GM11168 (cell line): Measurements from ENCODE around the gene DYTN.
"Not testable (repeated sequence)": the region's sequence is repeated elsewhere in the genome, so short reads cannot be mapped to it uniquely, and the experiment has no call there.

Experiments
- in situ Hi-C: fragments of 300-500 bp; cut with MboI; formaldehyde crosslinking; loops from one replicate; pipeline ENCODE4 v1.12.0; 2022; ENCODE audit warnings: low sequenced_read_pairs; ENCODE audit not compliant: unreplicated experiment

Gene DYTN

GRCh38 chr2:206718296-206718695 is at the start of gene DYTN:
Gene DYTN (minus strand): TSS chr2:206718396. CDS start chr2:206718279, 117 bp downstream.
- in situ Hi-C loops: no loop called here

- in situ Hi-C loops: no loop called here
These were observed 48.1 kb upstream of the DYTN start for GRCh38 chr2:206766057-206766930.

DNA sequence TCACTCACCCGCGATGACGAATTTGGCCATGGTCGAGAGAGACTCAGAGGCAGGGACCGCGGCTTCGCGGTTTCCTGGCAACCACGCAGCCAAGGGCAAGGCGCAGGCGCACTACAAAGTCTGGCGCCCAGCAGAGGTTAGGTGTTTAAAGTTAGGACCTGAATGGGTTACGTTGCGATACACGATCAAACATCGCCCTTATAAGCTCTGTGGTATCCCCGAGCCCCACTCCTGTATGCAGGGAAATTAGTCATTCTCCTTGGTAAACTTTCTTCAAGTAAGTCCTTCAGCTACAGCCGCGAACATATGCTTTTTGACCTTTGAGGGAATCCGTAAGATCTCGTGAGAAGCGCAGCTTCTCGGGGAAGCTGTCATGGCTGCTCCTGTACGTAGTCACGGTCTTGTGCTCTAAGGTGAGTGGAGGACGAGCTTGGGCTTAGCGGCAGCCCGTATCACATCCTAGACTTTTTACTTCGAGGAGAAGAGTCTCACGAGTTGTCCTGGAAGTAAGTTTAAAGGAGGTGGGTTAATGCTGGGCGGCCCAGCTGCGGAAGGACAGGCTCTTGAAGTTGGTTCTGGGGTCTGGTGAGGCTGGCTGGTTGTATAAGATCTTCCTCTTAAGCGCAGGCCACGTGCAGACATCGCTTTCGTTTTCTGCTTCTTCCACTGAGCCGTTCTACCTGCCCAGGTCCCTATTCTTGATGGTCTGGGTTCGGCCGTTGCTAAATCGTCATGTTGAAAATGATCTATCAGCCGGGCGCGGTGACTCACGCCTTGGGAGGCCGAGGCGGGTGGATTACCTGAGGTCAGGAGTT is 47.3 kb upstream of the DYTN start, which contains the start of the genes FASTKD2 and MDH1B:
FASTKD2 (plus strand) TSS at position 365 of the 815 bp plus-strand sequence. CDS start 1,088 bp downstream, outside the sequence.
MDH1B (minus strand) TSS at position 87 of the 815 bp plus-strand sequence; CDS start at position 30, 57 bp downstream.
- in situ Hi-C loops: no loop called here

GRCh38 chr2:206764673-206765241 is 46.6 kb upstream of the DYTN start:
- in situ Hi-C loops: no loop called here

- in situ Hi-C loops: no loop called here
These were observed 38.6 kb upstream of the DYTN start for GRCh38 chr2:206756816-206757215.

GRCh38 chr2:206740800-206741199 is 22.6 kb upstream of the DYTN start:
- in situ Hi-C loops: no loop called here

- in situ Hi-C loops: no loop called here
These were observed 21.1 kb upstream of the DYTN start for GRCh38 chr2:206739271-206739670.

- in situ Hi-C loops: no loop called here
These were observed 18.7 kb upstream of the DYTN start for GRCh38 chr2:206736935-206737334.

GRCh38 chr2:206733341-206733740 is 15.1 kb upstream of the DYTN start:
- in situ Hi-C loops: no loop called here

- in situ Hi-C loops: no loop called here
These were observed 10.3 kb upstream of the DYTN start for GRCh38 chr2:206728277-206729199.

DNA sequence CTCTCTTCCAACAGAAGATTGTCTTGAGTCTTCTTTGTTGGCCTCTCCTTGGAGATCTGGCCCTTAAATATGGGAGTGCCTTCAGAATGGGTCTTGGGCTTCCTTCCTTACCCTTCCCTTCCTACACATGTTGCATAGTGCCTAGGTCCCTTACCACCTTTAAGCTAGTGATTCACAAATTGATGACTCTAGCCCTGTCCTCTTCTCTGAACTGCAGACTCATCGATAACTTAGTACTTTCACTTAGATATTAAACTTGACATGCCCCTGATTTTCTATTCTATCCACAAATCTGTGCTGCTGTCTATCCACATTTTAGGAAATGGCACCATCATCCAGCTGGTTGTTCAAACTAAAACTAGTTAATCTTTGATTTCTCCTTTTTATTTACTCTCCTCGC is 9.1 kb upstream of the DYTN start:
- in situ Hi-C loops: no loop called here

- in situ Hi-C loops: no loop called here
These were observed 5.1 kb upstream of the DYTN start for GRCh38 chr2:206723288-206723687.

DNA sequence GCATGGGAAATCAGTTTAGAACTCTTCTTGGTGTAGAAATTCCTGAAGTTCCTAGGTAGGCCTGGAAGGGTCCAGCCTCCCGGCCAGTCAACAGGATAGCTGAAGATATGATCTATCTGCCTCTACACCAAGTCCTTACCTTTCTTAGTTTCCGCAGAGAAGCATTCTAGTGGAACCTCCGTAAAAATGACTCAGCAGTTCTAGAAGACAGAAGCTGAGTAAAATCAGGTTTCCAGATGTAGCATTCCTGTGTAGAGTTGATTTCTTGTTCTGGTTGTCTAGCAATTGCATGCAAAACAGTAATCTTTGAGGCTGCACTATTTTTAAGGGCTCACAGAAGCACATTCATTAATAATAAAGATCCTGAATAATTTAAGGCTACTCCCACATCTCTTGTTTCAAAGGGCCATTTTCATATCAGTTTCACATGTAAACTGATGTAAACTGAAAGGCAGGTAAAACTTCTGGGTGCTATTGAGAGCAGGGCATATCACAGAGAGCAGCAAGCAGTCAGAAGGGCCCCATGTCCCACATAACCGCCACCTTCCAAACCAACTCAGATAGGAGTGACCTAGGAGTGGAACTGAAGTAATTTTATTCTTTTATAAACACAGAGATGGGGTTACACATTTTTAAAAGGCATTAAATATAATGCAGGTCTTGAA is 3.2 kb upstream of the DYTN start:
- in situ Hi-C loops: no loop called here

GRCh38 chr2:206716623-206717022 is 1.6 kb downstream of the DYTN start:
- in situ Hi-C loops: no loop called here

DNA sequence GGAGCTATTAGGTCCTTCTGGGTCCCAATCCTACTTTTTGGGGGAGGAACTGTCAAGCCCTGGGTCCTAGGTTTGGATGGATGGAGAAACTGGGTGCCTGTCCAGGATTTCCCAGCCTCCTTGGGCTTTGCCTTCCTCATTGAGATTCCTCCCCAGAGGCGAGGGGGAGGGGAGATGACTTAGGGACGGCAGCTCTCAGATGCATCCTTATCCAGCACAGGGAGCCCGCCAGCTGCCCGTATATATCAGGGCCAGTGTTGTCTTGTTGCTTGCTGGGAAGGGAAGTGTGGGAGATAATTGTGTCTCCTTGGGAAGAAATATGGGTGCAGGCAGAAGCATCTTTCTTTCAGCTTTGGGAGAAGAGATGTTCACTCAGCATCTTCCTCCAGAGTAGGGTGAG is 3.0 kb downstream of the DYTN start:
- in situ Hi-C loops: not testable (repeated sequence)

DNA sequence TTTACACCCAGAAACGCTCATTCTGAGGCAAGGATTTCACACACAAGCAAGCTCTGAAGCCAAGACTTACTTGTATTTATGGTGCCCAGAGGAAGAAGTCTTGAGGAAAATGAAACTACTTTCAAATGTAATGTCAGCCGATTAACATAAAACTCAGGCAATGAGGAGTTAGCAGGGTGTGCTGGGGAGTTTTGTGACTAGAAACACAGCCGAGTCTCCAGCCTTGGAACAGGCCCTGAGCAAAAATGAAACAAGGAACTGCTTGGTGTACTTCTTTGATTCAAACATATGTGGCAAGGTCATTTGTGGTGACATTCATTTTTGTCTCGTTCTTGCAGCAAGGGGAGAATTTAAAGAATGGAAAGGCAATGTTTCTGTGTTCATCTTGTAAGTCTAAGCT is 4.5 kb downstream of the DYTN start:
- in situ Hi-C loops: no loop called here

- in situ Hi-C loops: no loop called here
These were observed 9.9 kb downstream of the DYTN start for GRCh38 chr2:206708286-206708685.

- in situ Hi-C loops: no loop called here
These were observed 11.0 kb downstream of the DYTN start for GRCh38 chr2:206707164-206707701.
